CD4-positive, alpha-beta T cell (primary cell): Measurements from ENCODE around the gene GRK5. TPM values are rescaled to one million over a fixed set of nuclear protein-coding genes. Genes with fewer than 3 reads are reported as not detected.

Source experiments
- ATAC-seq: fragments of 200-7000 bp; cut with Tn5 transposase; one replicate; pipeline ENCODE4 v1.10.0; 2022; ENCODE audit warnings: mild to moderate bottlenecking; ENCODE audit not compliant: poor library complexity
- CTCF ChIA-PET: fragments of 350-600 bp; sonication (Branson Sonifier 250); formaldehyde crosslinking; loops from one replicate; lab custom pipeline; 2021; ENCODE audit warnings: antibody characterized with exemption, inconsistent platforms; lab: Charles Lee
- POLR2A ChIA-PET: fragments of 350-600 bp; sonication (Branson Sonifier 250); formaldehyde crosslinking; loops from one replicate; lab custom pipeline; 2021; ENCODE audit warnings: antibody characterized with exemption, inconsistent platforms; lab: Charles Lee
- DNase-seq, 14 experiments: peaks; one replicate each; pipeline ENCODE4 v3.0.0-alpha.2; 2013 to 2020; ENCODE audit warnings: mixed read lengths in 2 of 14
- H3K27ac ChIP-seq, 2 donors: one replicate each; pipeline versions ENCODE4 v1.5.1 to v1.7.0; 2013; ENCODE audit warnings: low read length in 2 of 2, low read depth in 1 of 2, mild to moderate bottlenecking in 1 of 2
- H3K27me3 ChIP-seq, 2 experiments: 1 replicate in 1 of 2; 2 replicates in 1 of 2; pipeline versions ENCODE4 v1.6.1 to v1.7.0; 2013; ENCODE audit warnings: low read length in 2 of 2, control low read depth in 1 of 2, mild to moderate bottlenecking in 1 of 2, moderate library complexity in 1 of 2; ENCODE audit not compliant: insufficient read depth in 2 of 2, control insufficient read depth in 1 of 2
- H3K36me3 ChIP-seq: one replicate; pipeline ENCODE4 v1.6.1; 2013; ENCODE audit warnings: low read length, control low read depth; ENCODE audit not compliant: insufficient read depth
- H3K4me1 ChIP-seq: one replicate; pipeline ENCODE4 v1.6.1; 2013; ENCODE audit warnings: low read length, control low read depth; ENCODE audit not compliant: insufficient read depth
- H3K4me3 ChIP-seq: one replicate; pipeline ENCODE4 v1.5.1; 2013; ENCODE audit warnings: mild to moderate bottlenecking, low read length, moderate library complexity
- H3K9me3 ChIP-seq, 2 experiments: 1 replicate in 1 of 2; 2 replicates in 1 of 2; pipeline versions ENCODE4 v1.6.1 to v1.7.0; 2013; ENCODE audit warnings: low read length in 2 of 2, mild to moderate bottlenecking in 2 of 2, control low read depth in 1 of 2, moderate library complexity in 1 of 2; ENCODE audit not compliant: control insufficient read depth in 1 of 2, insufficient read depth in 1 of 2
- H3K27ac Mint-ChIP-seq: one replicate; pipeline ENCODE4 v1.8.0; 2020; ENCODE audit warnings: mixed read lengths
- H3K27me3 Mint-ChIP-seq: one replicate; pipeline ENCODE4 v1.8.0; 2021; ENCODE audit warnings: mixed read lengths
- H3K36me3 Mint-ChIP-seq: one replicate; pipeline ENCODE4 v1.8.0; 2021; ENCODE audit warnings: low read depth, mixed read lengths
- H3K4me1 Mint-ChIP-seq: one replicate; pipeline ENCODE4 v1.8.0; 2021; ENCODE audit warnings: low read depth, mixed read lengths
- H3K4me3 Mint-ChIP-seq: one replicate; pipeline ENCODE4 v1.8.0; 2020; ENCODE audit warnings: mild to moderate bottlenecking, mixed read lengths
- H3K9me3 Mint-ChIP-seq: one replicate; pipeline ENCODE4 v1.8.0; 2020; ENCODE audit warnings: mixed read lengths
- intact Hi-C, 2 experiments: fragments of 100-400 bp; cut with DNase I in 1 of 2; cut with micrococcal nuclease in 1 of 2; formaldehyde crosslinking; loops; one replicate each; pipeline versions ENCODE4 v1.15.1 to v1.9.0; 2023 to 2025; cut with DNase I, micrococcal nuclease
- total RNA-seq, 174 experiments: library from RNA in 2 of 174; stranded (reverse) in 2 of 174; gene quantifications; one replicate each; pipeline ENCODE4 v1.2.3 and lab custom pipeline; 2021 to 2026
- TF ChIP-seq, protein P1 (sequence below): fragments of 200-600 bp; IDR thresholded peaks from one replicate; pipeline ENCODE4 v1.8.0; 2022; ENCODE audit warnings: antibody characterized with exemption, mild to moderate bottlenecking

The GRK5 gene
- total RNA-seq, 2 experiments from 2014 or later = 19.2 to 20.8 TPM

GRCh38 chr10:119395280-119396007 lies 188.1 kb downstream of the GRK5 start:
- ChIA-PET POLR2A (no interaction called here), CTCF (no interaction called here)
- H3K4me1 ChIP-seq = peaks cover 6% of the 10 kb centered on the region
- no peak overlapping the region for H3K4me3 ChIP-seq
- TF ChIP-seq, protein P1, sequence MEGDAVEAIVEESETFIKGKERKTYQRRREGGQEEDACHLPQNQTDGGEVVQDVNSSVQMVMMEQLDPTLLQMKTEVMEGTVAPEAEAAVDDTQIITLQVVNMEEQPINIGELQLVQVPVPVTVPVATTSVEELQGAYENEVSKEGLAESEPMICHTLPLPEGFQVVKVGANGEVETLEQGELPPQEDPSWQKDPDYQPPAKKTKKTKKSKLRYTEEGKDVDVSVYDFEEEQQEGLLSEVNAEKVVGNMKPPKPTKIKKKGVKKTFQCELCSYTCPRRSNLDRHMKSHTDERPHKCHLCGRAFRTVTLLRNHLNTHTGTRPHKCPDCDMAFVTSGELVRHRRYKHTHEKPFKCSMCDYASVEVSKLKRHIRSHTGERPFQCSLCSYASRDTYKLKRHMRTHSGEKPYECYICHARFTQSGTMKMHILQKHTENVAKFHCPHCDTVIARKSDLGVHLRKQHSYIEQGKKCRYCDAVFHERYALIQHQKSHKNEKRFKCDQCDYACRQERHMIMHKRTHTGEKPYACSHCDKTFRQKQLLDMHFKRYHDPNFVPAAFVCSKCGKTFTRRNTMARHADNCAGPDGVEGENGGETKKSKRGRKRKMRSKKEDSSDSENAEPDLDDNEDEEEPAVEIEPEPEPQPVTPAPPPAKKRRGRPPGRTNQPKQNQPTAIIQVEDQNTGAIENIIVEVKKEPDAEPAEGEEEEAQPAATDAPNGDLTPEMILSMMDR = no peak
- no peak overlapping the region for H3K27ac ChIP-seq
- H3K36me3 ChIP-seq = peaks cover 19% of the 10 kb centered on the region
- Mint-ChIP-seq H3K4me1 (peaks cover 7% of the 10 kb centered on the region), H3K36me3 (peaks cover 22% of the 10 kb centered on the region), H3K27ac (no peak overlapping the region), H3K27me3 (no peaks in the 10 kb centered on the region), H3K4me3 (no peak overlapping the region), H3K9me3 (no peaks in the 10 kb centered on the region)
- intact Hi-C loops = no loop called here
- H3K9me3 ChIP-seq = no peaks in the 10 kb centered on the region
- ATAC-seq (no peak), DNase-seq (peak in 2 of 14 experiments; percentile 49 to 60)
- no peaks in the 10 kb centered on the region for H3K27me3 ChIP-seq

- DNase-seq = no peak
Observed at GRCh38 chr10:119396008-119396708, 188.8 kb downstream of the GRK5 start.

GRCh38 chr10:119396709-119397071 lies 189.3 kb downstream of the GRK5 start:
- intact Hi-C loops = no loop called here
- peaks cover 7% of the 10 kb centered on the region for H3K4me1 Mint-ChIP-seq
- Histone ChIP-seq H3K36me3 (peaks cover 24% of the 10 kb centered on the region), H3K9me3 (no peaks in the 10 kb centered on the region), H3K27me3 (no peaks in the 10 kb centered on the region), H3K27ac (no peak overlapping the region), H3K4me1 (peaks cover 6% of the 10 kb centered on the region), H3K4me3 (no peak overlapping the region)
- ATAC-seq (no peak), DNase-seq (no peak)
- ChIA-PET POLR2A (no interaction called here), CTCF (no interaction called here)
- H3K27me3 Mint-ChIP-seq = no peaks in the 10 kb centered on the region
- H3K9me3 Mint-ChIP-seq = no peaks in the 10 kb centered on the region
- H3K27ac Mint-ChIP-seq = no peak overlapping the region
- H3K4me3 Mint-ChIP-seq = no peak overlapping the region
- TF ChIP-seq, protein P1 = no peak
- peaks cover 27% of the 10 kb centered on the region for H3K36me3 Mint-ChIP-seq

More at GRCh38 chr10:119396008-119396708, 188.8 kb downstream of the GRK5 start:
- TF ChIP-seq, protein P1 = no peak
- Mint-ChIP-seq H3K9me3 (no peaks in the 10 kb centered on the region), H3K4me1 (peaks cover 7% of the 10 kb centered on the region), H3K36me3 (peaks cover 22% of the 10 kb centered on the region), H3K4me3 (no peak overlapping the region), H3K27ac (no peak overlapping the region), H3K27me3 (no peaks in the 10 kb centered on the region)
- Histone ChIP-seq H3K4me3 (no peak overlapping the region), H3K9me3 (no peaks in the 10 kb centered on the region), H3K27ac (no peak overlapping the region), H3K4me1 (peaks cover 6% of the 10 kb centered on the region), H3K27me3 (no peaks in the 10 kb centered on the region), H3K36me3 (peaks cover 19% of the 10 kb centered on the region)
- ATAC-seq = no peak
- POLR2A ChIA-PET = no interaction called here
- intact Hi-C loops = no loop called here
- CTCF ChIA-PET = no interaction called here
